ENCODE measurements around the gene KLK1. TPM values are rescaled to one million over a fixed set of nuclear protein-coding genes. Genes with fewer than 3 reads are reported as not detected.
A peak's percentile ranks its signal among the peaks of the same experiment; 100 is the strongest.

KLK1 gene
- total RNA-seq, 1 experiment from 2014 or later, result not detected

- intact Hi-C loops (cut with micrococcal nuclease; ENCODE audit: unreplicated experiment), result no loop called here
- POLR2A ChIA-PET (ENCODE audit: unreplicated experiment), result no interaction called here
- no peak for DNase-seq
- no peak overlapping the region for H3K4me3 ChIP-seq
- H3K9me2 ChIP-seq (ENCODE audit: insufficient read depth), result no peaks in the 10 kb centered on the region
- H3K4me2 ChIP-seq, result no peak overlapping the region
- no TSS peak for BruUV-seq (replicated peaks)
- H3K27me3 ChIP-seq (ENCODE audit: insufficient read depth, low read depth), result no peaks in the 10 kb centered on the region
- CTCF ChIA-PET, result interaction anchor here (0.6 kb wide), 1 partner anchor 184 kb away, joined by 8 read pairs; no protein-coding TSS in a partner anchor
- H4K20me1 ChIP-seq (ENCODE audit: insufficient read depth), result peaks cover 55% of the 10 kb centered on the region
- H2AFZ ChIP-seq, result no peak overlapping the region
- peaks cover 12% of the 10 kb centered on the region for H3K79me2 ChIP-seq (ENCODE audit: low read depth)
- H3K4me1 ChIP-seq (replicated peaks; ENCODE audit: insufficient read depth), result no peaks in the 10 kb centered on the region
- no peaks in the 10 kb centered on the region for H3K9me3 ChIP-seq (ENCODE audit: insufficient read depth, low read depth)
- peaks cover 80% of the 10 kb centered on the region for H3F3A ChIP-seq (ENCODE audit: insufficient read depth, low read depth)
- no peak overlapping the region for H3K27ac ChIP-seq
- peaks cover 23% of the 10 kb centered on the region for H3K36me3 ChIP-seq (ENCODE audit: low read depth)
- TF ChIP-seq CTCF (conservative IDR thresholded peaks at IDR 0.05) (no peak), EZH2 (IDR thresholded peaks at IDR 0.05; ENCODE audit: low read depth) (no peak)
Observed at GRCh38 chr19:50795664-50796073, 27.9 kb downstream of the KLK1 start.

GRCh38 chr19:50794876-50795663 is 28.5 kb downstream of the KLK1 start:
- Histone ChIP-seq H3K9me2 (ENCODE audit: insufficient read depth) (no peaks in the 10 kb centered on the region), H3K4me3 (no peak overlapping the region), H2AFZ (no peak overlapping the region), H3K27me3 (ENCODE audit: insufficient read depth, low read depth) (no peaks in the 10 kb centered on the region), H3K9me3 (ENCODE audit: insufficient read depth, low read depth) (no peaks in the 10 kb centered on the region), H4K20me1 (ENCODE audit: insufficient read depth) (peaks cover 52% of the 10 kb centered on the region), H3K79me2 (ENCODE audit: low read depth) (peaks cover 9% of the 10 kb centered on the region), H3K36me3 (ENCODE audit: low read depth) (peaks cover 23% of the 10 kb centered on the region), H3K4me2 (no peak overlapping the region), H3K27ac (no peak overlapping the region), H3F3A (ENCODE audit: insufficient read depth, low read depth) (peaks cover 74% of the 10 kb centered on the region), H3K4me1 (replicated peaks; ENCODE audit: insufficient read depth) (no peaks in the 10 kb centered on the region)
- DNase-seq, result no peak
- CTCF ChIA-PET, result no interaction called here
- intact Hi-C loops (cut with micrococcal nuclease; ENCODE audit: unreplicated experiment), result loop anchor here (5.0 kb wide), 1 partner anchor 127 kb away; no protein-coding TSS in a partner anchor
- TF ChIP-seq EZH2 (IDR thresholded peaks at IDR 0.05; ENCODE audit: low read depth) (no peak), CTCF (conservative IDR thresholded peaks at IDR 0.05) (peak; percentile 44; the same call in 1 of the 2 replicates)
- no TSS peak for BruUV-seq (replicated peaks)
- POLR2A ChIA-PET (ENCODE audit: unreplicated experiment), result no interaction called here

- intact Hi-C loops (cut with micrococcal nuclease; ENCODE audit: unreplicated experiment), result loop anchor here (5.0 kb wide), 1 partner anchor 128 kb away; no protein-coding TSS in a partner anchor
- BruUV-seq (replicated peaks), result no TSS peak
- Histone ChIP-seq H3K27me3 (ENCODE audit: insufficient read depth, low read depth) (no peaks in the 10 kb centered on the region), H3K36me3 (ENCODE audit: low read depth) (peaks cover 17% of the 10 kb centered on the region; the same call in 1 of the 2 replicates), H3K4me2 (no peak overlapping the region), H3F3A (ENCODE audit: insufficient read depth, low read depth) (peaks cover 66% of the 10 kb centered on the region), H2AFZ (no peak overlapping the region), H4K20me1 (ENCODE audit: insufficient read depth) (peaks cover 44% of the 10 kb centered on the region), H3K9me2 (ENCODE audit: insufficient read depth) (no peaks in the 10 kb centered on the region), H3K4me1 (replicated peaks; ENCODE audit: insufficient read depth) (no peaks in the 10 kb centered on the region), H3K9me3 (ENCODE audit: insufficient read depth, low read depth) (no peaks in the 10 kb centered on the region), H3K79me2 (ENCODE audit: low read depth) (peaks cover under 1% of the 10 kb centered on the region; the same call in 1 of the 2 replicates), H3K27ac (no peak overlapping the region), H3K4me3 (no peak overlapping the region)
- TF ChIP-seq EZH2 (IDR thresholded peaks at IDR 0.05; ENCODE audit: low read depth) (no peak), CTCF (conservative IDR thresholded peaks at IDR 0.05) (no peak)
- CTCF ChIA-PET, result no interaction called here
- POLR2A ChIA-PET (ENCODE audit: unreplicated experiment), result interaction anchor here (0.5 kb wide), 1 partner anchor 234 kb away, joined by 6 read pairs; no protein-coding TSS in a partner anchor
- peak in 1 of 2 experiments; percentile 43 for DNase-seq
Observed at GRCh38 chr19:50794074-50794875, 29.3 kb downstream of the KLK1 start.
